Liver (tissue), 9 donors: ENCODE data around the gene GZMM. TPM values are rescaled to one million over a fixed set of nuclear protein-coding genes. Genes with fewer than 3 reads are reported as not detected.

ENCODE experiments used
- DNase-seq: peaks from one replicate; pipeline ENCODE4 v3.0.0-alpha.2; 2017; ENCODE audit warnings: low spot score
- H3K27ac ChIP-seq, 2 donors: one replicate each; pipeline ENCODE4 v1.7.0; 2013; ENCODE audit warnings: inconsistent platforms in 2 of 2, low read length in 2 of 2, control low read depth in 1 of 2, low read depth in 1 of 2, mild to moderate bottlenecking in 1 of 2
- H3K27me3 ChIP-seq, 4 donors: one replicate each; pipeline versions ENCODE4 v1.6.1 to v1.7.0; 2013; ENCODE audit warnings: low read length in 3 of 4, inconsistent platforms in 1 of 4, mild to moderate bottlenecking in 1 of 4, moderate library complexity in 1 of 4; ENCODE audit not compliant: control insufficient read depth in 4 of 4, insufficient read depth in 4 of 4
- H3K36me3 ChIP-seq, 4 donors: one replicate each; pipeline versions ENCODE4 v1.6.1 to v1.7.0; 2013; ENCODE audit warnings: low read length in 3 of 4, mild to moderate bottlenecking in 3 of 4, low read depth in 1 of 4, moderate library complexity in 1 of 4; ENCODE audit not compliant: control insufficient read depth in 4 of 4, insufficient read depth in 3 of 4
- H3K4me1 ChIP-seq, 4 donors: one replicate each; pipeline versions ENCODE4 v1.6.1 to v1.7.0; 2013; ENCODE audit warnings: low read length in 3 of 4, mild to moderate bottlenecking in 3 of 4, moderate library complexity in 1 of 4; ENCODE audit not compliant: control insufficient read depth in 4 of 4, insufficient read depth in 4 of 4
- H3K4me3 ChIP-seq, 3 donors: one replicate each; pipeline versions ENCODE4 v1.6.1 to v1.7.0; 2013; ENCODE audit warnings: low read length in 3 of 3, control low read depth in 1 of 3, low read depth in 1 of 3, mild to moderate bottlenecking in 1 of 3
- H3K9ac ChIP-seq, 2 donors: one replicate each; pipeline ENCODE4 v1.7.0; 2013; ENCODE audit warnings: low read length in 2 of 2, mild to moderate bottlenecking in 2 of 2, moderate library complexity in 2 of 2, control low read depth in 1 of 2, low read depth in 1 of 2
- H3K9me3 ChIP-seq, 4 donors: one replicate each; pipeline versions ENCODE4 v1.6.1 to v1.7.0; 2013; ENCODE audit warnings: low read length in 3 of 4; ENCODE audit not compliant: control insufficient read depth in 4 of 4
- ATF3 ChIP-seq: IDR thresholded peaks from 2 replicates; pipeline ENCODE4 v1.6.1; 2016; ENCODE audit warnings: antibody characterized with exemption
- CTCF ChIP-seq: fragments of 150-350 bp; IDR thresholded peaks from 2 replicates; pipeline ENCODE4 v1.5.1; 2017; ENCODE audit warnings: improper control_type of control experiment, low read depth, low read length; ENCODE audit not compliant: missing input control
- EGR1 ChIP-seq, 2 donors: IDR thresholded peaks; 2 replicates each; pipeline ENCODE4 v1.6.1; 2016 to 2018; ENCODE audit warnings: antibody characterized with exemption in 2 of 2, low read depth in 2 of 2
- FOXA1 ChIP-seq: IDR thresholded peaks from 2 replicates; pipeline ENCODE4 v1.6.1; 2016; ENCODE audit warnings: antibody characterized with exemption
- FOXA2 ChIP-seq: IDR thresholded peaks from 2 replicates; pipeline ENCODE4 v1.6.1; 2016; ENCODE audit warnings: antibody characterized with exemption
- GABPA ChIP-seq, 2 donors: IDR thresholded peaks in 1 of 2; conservative IDR thresholded peaks in 1 of 2; 2 replicates each; pipeline ENCODE4 v1.6.1; 2016; ENCODE audit warnings: antibody characterized with exemption in 2 of 2, mild to moderate bottlenecking in 1 of 2, moderate library complexity in 1 of 2
- HNF4A ChIP-seq, 2 donors: conservative IDR thresholded peaks; 2 replicates each; pipeline ENCODE4 v1.6.1; 2016; ENCODE audit warnings: antibody characterized with exemption in 2 of 2, mild to moderate bottlenecking in 2 of 2
- HNF4G ChIP-seq: IDR thresholded peaks from 2 replicates; pipeline ENCODE4 v1.6.1; 2016; ENCODE audit warnings: antibody characterized with exemption
- JUND ChIP-seq, 2 donors: IDR thresholded peaks; 2 replicates each; pipeline ENCODE4 v1.6.1; 2016; ENCODE audit warnings: antibody characterized with exemption in 2 of 2
- MAX ChIP-seq: IDR thresholded peaks from 2 replicates; pipeline ENCODE4 v1.6.1; 2016; ENCODE audit warnings: antibody characterized with exemption
- NR2F2 ChIP-seq: IDR thresholded peaks from 2 replicates; pipeline ENCODE4 v1.6.1; 2016; ENCODE audit warnings: antibody characterized with exemption
- RAD21 ChIP-seq, 2 donors: IDR thresholded peaks; 2 replicates each; pipeline ENCODE4 v1.6.1; 2016; ENCODE audit warnings: antibody characterized with exemption in 2 of 2, mild to moderate bottlenecking in 2 of 2
- RXRA ChIP-seq, 2 donors: IDR thresholded peaks; 2 replicates each; pipeline ENCODE4 v1.6.1; 2017 to 2018; ENCODE audit warnings: antibody characterized with exemption in 2 of 2, mild to moderate bottlenecking in 1 of 2
- SP1 ChIP-seq: IDR thresholded peaks from 2 replicates; pipeline ENCODE4 v1.6.1; 2018; ENCODE audit warnings: antibody characterized with exemption, mild to moderate bottlenecking
- TAF1 ChIP-seq: conservative IDR thresholded peaks from 2 replicates; pipeline ENCODE4 v1.6.1; 2016; ENCODE audit warnings: antibody characterized with exemption, mild to moderate bottlenecking
- YY1 ChIP-seq: IDR thresholded peaks from 2 replicates; pipeline ENCODE4 v1.6.1; 2016; ENCODE audit warnings: antibody characterized with exemption, mild to moderate bottlenecking
- ZBTB33 ChIP-seq: IDR thresholded peaks from 2 replicates; pipeline ENCODE4 v1.6.1; 2016; ENCODE audit warnings: antibody characterized with exemption
- WGBS: extraction: QIAGEN DNeasy Blood & Tissue Kit; methylation state at CpG from one replicate; pipeline ENCODE4 v1.1.7; 2013; 5-methylcytosine and 5-hydroxymethylcytosine counted together
- polyA plus RNA-seq, 2 donors: library from polyadenylated mRNA; stranded (reverse) in 1 of 2; unstranded in 1 of 2; fragments of 200-250 nt in 1 of 2; fragments of >200 nt in 1 of 2; fragmentation: Nextera tagmentation in 1 of 2; extraction: Ambion mirVana in 1 of 2; gene quantifications; one replicate each; pipeline versions ENCODE4 v1.2.1 to v1.2.3, GENCODE V29; 2013 to 2015
- total RNA-seq, 2 donors: library from RNA; depleted of rRNA; stranded (reverse); fragments of >200 nt; gene quantifications; one replicate each; pipeline ENCODE4 v1.2.3, GENCODE V29; 2014
- donor health status: healthy.
- donor health status: healthy.
- donor health status: healthy.
- donor health status: healthy.
- donor health status: healthy.

GZMM gene
- total and polyA plus RNA-seq, 4 donors = 0.28 to 1.3 (median 1.1) TPM

- H3K9me3 ChIP-seq = no peaks in the 10 kb centered on the region
- DNase-seq = no peak
- H3K27me3 ChIP-seq = no peaks in the 10 kb centered on the region
- H3K9ac ChIP-seq = no peak overlapping the region
- H3K27ac ChIP-seq = no peak overlapping the region
- H3K4me3 ChIP-seq = no peak overlapping the region
- no peaks in the 10 kb centered on the region for H3K4me1 ChIP-seq
- TF ChIP-seq YY1 (no peak), FOXA2 (no peak), RXRA (IDR thresholded peaks at IDR 0.05) (no peak), TAF1 (no peak), EGR1 (IDR thresholded peaks at IDR 0.05; ENCODE audit: low read depth in 2 of 2) (no peak), JUND (IDR thresholded peaks at IDR 0.05) (no peak), HNF4A (conservative IDR thresholded peaks at IDR 0.05) (no peak), GABPA (IDR thresholded peaks at IDR 0.05 in 1 of 2, conservative IDR thresholded peaks at IDR 0.05 in 1 of 2) (no peak), SP1 (no peak), CTCF (no peak), ATF3 (no peak), ZBTB33 (no peak), RAD21 (IDR thresholded peaks at IDR 0.05) (no peak), MAX (no peak), FOXA1 (no peak), HNF4G (no peak), NR2F2 (no peak)
- no peaks in the 10 kb centered on the region for H3K36me3 ChIP-seq
- 74% methylated on average over 10 of the region's 10 CpGs for WGBS
Observed at GRCh38 chr19:517721-518597, 25.9 kb upstream of the GZMM start.

GRCh38 chr19:518598-519231, 25.1 kb upstream of the GZMM start:
- DNase-seq = no peak
- TF ChIP-seq ATF3 = no peak
- no peak for TF ChIP-seq ZBTB33
- no peak for TF ChIP-seq HNF4G
- TF ChIP-seq JUND (IDR thresholded peaks at IDR 0.05) = no peak
- TF ChIP-seq YY1 = no peak
- no peak for TF ChIP-seq GABPA (IDR thresholded peaks at IDR 0.05 in 1 of 2, conservative IDR thresholded peaks at IDR 0.05 in 1 of 2)
- no peak for TF ChIP-seq TAF1
- no peak for TF ChIP-seq RXRA (IDR thresholded peaks at IDR 0.05)
- no peak for TF ChIP-seq EGR1 (IDR thresholded peaks at IDR 0.05; ENCODE audit: low read depth in 2 of 2)
- no peak for TF ChIP-seq FOXA2
- no peak for TF ChIP-seq MAX
- TF ChIP-seq FOXA1 = no peak
- no peak for TF ChIP-seq SP1
- Histone ChIP-seq H3K4me3 (no peak overlapping the region), H3K27me3 (no peaks in the 10 kb centered on the region), H3K36me3 (no peaks in the 10 kb centered on the region), H3K9ac (no peak overlapping the region), H3K9me3 (no peaks in the 10 kb centered on the region), H3K4me1 (no peaks in the 10 kb centered on the region), H3K27ac (no peak overlapping the region)
- 34% methylated on average over 58 of the region's 58 CpGs for WGBS
